ENCODE data around the gene KCND1. TPM values are rescaled to one million over a fixed set of nuclear protein-coding genes. Genes with fewer than 3 reads are reported as not detected.

Gene KCND1
- total and polyA plus RNA-seq, 2 experiments from 2014 or later = 2.7 to 5.6 TPM

DNA sequence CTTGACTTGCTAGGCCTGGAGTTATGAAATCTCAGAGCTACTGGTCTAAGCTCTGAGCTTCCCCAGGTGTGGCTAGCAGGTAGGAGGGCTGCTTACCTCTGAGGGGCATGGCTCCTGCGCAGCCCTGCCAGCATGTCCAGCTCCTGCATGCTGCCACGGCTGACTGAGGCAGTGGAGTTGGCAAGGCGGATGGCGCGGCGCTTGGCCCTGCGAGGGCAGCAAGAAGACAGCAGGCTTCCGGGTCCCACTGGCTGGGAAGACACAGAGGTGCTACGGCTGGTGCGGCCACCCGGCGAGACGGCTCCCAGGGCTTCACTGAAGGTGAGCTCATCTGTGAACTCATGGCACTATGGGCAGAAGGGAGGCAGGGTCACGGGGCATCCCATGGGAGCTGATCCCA, 5.7 kb downstream of the KCND1 start (continued):
- TF ChIP-seq, protein P1, sequence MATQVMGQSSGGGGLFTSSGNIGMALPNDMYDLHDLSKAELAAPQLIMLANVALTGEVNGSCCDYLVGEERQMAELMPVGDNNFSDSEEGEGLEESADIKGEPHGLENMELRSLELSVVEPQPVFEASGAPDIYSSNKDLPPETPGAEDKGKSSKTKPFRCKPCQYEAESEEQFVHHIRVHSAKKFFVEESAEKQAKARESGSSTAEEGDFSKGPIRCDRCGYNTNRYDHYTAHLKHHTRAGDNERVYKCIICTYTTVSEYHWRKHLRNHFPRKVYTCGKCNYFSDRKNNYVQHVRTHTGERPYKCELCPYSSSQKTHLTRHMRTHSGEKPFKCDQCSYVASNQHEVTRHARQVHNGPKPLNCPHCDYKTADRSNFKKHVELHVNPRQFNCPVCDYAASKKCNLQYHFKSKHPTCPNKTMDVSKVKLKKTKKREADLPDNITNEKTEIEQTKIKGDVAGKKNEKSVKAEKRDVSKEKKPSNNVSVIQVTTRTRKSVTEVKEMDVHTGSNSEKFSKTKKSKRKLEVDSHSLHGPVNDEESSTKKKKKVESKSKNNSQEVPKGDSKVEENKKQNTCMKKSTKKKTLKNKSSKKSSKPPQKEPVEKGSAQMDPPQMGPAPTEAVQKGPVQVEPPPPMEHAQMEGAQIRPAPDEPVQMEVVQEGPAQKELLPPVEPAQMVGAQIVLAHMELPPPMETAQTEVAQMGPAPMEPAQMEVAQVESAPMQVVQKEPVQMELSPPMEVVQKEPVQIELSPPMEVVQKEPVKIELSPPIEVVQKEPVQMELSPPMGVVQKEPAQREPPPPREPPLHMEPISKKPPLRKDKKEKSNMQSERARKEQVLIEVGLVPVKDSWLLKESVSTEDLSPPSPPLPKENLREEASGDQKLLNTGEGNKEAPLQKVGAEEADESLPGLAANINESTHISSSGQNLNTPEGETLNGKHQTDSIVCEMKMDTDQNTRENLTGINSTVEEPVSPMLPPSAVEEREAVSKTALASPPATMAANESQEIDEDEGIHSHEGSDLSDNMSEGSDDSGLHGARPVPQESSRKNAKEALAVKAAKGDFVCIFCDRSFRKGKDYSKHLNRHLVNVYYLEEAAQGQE (IDR thresholded peaks at IDR 0.05; ENCODE audit: unreplicated experiment) = no peak
- TF ChIP-seq ZNF331 (CRISPR knock-in tag; IDR thresholded peaks at IDR 0.05; ENCODE audit: low read depth) = no peak

DNA sequence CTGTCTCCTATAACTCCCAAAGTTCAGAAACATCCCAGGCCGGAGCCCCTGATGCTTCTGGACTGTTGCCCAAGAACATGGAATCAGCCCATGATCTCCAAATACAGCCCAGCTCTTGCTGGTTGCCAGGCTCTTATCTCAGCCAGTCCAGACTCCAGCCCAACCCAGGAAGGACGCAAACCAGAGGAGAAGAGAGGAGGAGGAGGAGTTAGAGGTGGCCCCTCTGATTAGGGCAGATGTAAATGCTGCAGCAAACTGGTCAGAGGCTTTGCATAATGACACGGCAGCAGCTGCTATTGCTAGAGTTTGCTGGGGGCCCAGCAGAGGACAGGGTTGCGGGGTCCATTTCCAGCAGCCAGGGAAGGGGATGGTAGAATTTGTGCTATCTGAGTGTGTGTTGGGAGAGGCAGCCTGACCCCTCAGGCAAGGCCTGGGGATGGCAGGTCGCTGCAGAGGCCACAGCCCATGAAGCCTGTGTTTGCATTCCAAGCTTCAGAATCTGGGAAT, 10.0 kb downstream of the KCND1 start:
- Mint-ChIP-seq H3K4me3 (no peak overlapping the region), H3K27me3 (ENCODE audit: insufficient read depth, low read depth, poor library complexity) (peaks cover 11% of the 10 kb centered on the region), H3K36me3 (ENCODE audit: low read depth) (peaks cover 6% of the 10 kb centered on the region; the same call in 1 of the 3 replicates), H3K9me3 (no peaks in the 10 kb centered on the region), H3K4me1 (peaks cover 5% of the 10 kb centered on the region; the same call in 1 of the 3 replicates), H3K27ac (no peak overlapping the region)
- Histone ChIP-seq H3K27ac (ENCODE audit: low read depth) (no peak overlapping the region), H3F3A (replicated peaks; ENCODE audit: low read depth) (no peaks in the 10 kb centered on the region), H3K79me2 (replicated peaks; ENCODE audit: insufficient read depth) (peaks cover 4% of the 10 kb centered on the region), H3K4me2 (no peak overlapping the region), H3K9me2 (ENCODE audit: insufficient read depth) (no peaks in the 10 kb centered on the region), H3K4me3 (no peak overlapping the region), H2AFZ (no peak overlapping the region), H3K4me1 (ENCODE audit: insufficient read depth) (no peaks in the 10 kb centered on the region), H3K27me3 (ENCODE audit: insufficient read depth) (no peaks in the 10 kb centered on the region), H4K20me1 (replicated peaks; ENCODE audit: insufficient read depth) (no peaks in the 10 kb centered on the region), H3K36me3 (ENCODE audit: insufficient read depth) (no peaks in the 10 kb centered on the region)
- ATAC-seq = no peak
- no peak for TF ChIP-seq ZNF114 (CRISPR knock-in tag; IDR thresholded peaks at IDR 0.05)
- TF ChIP-seq POLR2AphosphoS5 (IDR thresholded peaks at IDR 0.05; ENCODE audit: low read depth) = no peak
- TF ChIP-seq STAT1 (IDR thresholded peaks at IDR 0.05; ENCODE audit: unreplicated experiment) = no peak
- TF ChIP-seq, protein P2, sequence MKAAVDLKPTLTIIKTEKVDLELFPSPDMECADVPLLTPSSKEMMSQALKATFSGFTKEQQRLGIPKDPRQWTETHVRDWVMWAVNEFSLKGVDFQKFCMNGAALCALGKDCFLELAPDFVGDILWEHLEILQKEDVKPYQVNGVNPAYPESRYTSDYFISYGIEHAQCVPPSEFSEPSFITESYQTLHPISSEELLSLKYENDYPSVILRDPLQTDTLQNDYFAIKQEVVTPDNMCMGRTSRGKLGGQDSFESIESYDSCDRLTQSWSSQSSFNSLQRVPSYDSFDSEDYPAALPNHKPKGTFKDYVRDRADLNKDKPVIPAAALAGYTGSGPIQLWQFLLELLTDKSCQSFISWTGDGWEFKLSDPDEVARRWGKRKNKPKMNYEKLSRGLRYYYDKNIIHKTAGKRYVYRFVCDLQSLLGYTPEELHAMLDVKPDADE (IDR thresholded peaks at IDR 0.05) = no peak
- TF ChIP-seq ZNF331 (CRISPR knock-in tag; IDR thresholded peaks at IDR 0.05; ENCODE audit: low read depth) = no peak
- no peak for TF ChIP-seq JUNB (IDR thresholded peaks at IDR 0.05; ENCODE audit: unreplicated experiment)
- TF ChIP-seq, protein P3, sequence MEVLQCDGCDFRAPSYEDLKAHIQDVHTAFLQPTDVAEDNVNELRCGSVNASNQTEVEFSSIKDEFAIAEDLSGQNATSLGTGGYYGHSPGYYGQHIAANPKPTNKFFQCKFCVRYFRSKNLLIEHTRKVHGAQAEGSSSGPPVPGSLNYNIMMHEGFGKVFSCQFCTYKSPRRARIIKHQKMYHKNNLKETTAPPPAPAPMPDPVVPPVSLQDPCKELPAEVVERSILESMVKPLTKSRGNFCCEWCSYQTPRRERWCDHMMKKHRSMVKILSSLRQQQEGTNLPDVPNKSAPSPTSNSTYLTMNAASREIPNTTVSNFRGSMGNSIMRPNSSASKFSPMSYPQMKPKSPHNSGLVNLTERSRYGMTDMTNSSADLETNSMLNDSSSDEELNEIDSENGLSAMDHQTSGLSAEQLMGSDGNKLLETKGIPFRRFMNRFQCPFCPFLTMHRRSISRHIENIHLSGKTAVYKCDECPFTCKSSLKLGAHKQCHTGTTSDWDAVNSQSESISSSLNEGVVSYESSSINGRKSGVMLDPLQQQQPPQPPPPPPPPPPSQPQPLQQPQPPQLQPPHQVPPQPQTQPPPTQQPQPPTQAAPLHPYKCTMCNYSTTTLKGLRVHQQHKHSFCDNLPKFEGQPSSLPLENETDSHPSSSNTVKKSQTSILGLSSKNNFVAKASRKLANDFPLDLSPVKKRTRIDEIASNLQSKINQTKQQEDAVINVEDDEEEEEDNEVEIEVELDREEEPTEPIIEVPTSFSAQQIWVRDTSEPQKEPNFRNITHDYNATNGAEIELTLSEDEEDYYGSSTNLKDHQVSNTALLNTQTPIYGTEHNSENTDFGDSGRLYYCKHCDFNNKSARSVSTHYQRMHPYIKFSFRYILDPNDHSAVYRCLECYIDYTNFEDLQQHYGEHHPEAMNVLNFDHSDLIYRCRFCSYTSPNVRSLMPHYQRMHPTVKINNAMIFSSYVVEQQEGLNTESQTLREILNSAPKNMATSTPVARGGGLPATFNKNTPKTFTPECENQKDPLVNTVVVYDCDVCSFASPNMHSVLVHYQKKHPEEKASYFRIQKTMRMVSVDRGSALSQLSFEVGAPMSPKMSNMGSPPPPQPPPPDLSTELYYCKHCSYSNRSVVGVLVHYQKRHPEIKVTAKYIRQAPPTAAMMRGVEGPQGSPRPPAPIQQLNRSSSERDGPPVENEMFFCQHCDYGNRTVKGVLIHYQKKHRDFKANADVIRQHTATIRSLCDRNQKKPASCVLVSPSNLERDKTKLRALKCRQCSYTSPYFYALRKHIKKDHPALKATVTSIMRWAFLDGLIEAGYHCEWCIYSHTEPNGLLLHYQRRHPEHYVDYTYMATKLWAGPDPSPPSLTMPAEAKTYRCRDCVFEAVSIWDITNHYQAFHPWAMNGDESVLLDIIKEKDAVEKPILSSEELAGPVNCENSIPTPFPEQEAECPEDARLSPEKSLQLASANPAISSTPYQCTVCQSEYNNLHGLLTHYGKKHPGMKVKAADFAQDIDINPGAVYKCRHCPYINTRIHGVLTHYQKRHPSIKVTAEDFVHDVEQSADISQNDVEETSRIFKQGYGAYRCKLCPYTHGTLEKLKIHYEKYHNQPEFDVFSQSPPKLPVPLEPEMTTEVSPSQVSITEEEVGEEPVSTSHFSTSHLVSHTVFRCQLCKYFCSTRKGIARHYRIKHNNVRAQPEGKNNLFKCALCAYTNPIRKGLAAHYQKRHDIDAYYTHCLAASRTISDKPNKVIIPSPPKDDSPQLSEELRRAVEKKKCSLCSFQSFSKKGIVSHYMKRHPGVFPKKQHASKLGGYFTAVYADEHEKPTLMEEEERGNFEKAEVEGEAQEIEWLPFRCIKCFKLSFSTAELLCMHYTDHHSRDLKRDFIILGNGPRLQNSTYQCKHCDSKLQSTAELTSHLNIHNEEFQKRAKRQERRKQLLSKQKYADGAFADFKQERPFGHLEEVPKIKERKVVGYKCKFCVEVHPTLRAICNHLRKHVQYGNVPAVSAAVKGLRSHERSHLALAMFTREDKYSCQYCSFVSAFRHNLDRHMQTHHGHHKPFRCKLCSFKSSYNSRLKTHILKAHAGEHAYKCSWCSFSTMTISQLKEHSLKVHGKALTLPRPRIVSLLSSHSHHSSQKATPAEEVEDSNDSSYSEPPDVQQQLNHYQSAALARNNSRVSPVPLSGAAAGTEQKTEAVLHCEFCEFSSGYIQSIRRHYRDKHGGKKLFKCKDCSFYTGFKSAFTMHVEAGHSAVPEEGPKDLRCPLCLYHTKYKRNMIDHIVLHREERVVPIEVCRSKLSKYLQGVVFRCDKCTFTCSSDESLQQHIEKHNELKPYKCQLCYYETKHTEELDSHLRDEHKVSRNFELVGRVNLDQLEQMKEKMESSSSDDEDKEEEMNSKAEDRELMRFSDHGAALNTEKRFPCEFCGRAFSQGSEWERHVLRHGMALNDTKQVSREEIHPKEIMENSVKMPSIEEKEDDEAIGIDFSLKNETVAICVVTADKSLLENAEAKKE (CRISPR knock-in tag; IDR thresholded peaks at IDR 0.05) = no peak
- no peak for TF ChIP-seq CREB1 (CRISPR knock-in tag; IDR thresholded peaks at IDR 0.05; ENCODE audit: low read depth)
- TF ChIP-seq, protein P1 (IDR thresholded peaks at IDR 0.05; ENCODE audit: unreplicated experiment) = no peak
- no peak for TF ChIP-seq EZH2 (IDR thresholded peaks at IDR 0.05; ENCODE audit: low read depth, unreplicated experiment)
- no peak for TF ChIP-seq EZH2phosphoT487 (IDR thresholded peaks at IDR 0.05; ENCODE audit: unreplicated experiment)
- no peak for DNase-seq (ENCODE audit: low spot score)
